Mucosa of gallbladder (tissue), 1 donor: ENCODE measurements around the gene PRKACB. TPM values are rescaled to one million over a fixed set of nuclear protein-coding genes. Genes with fewer than 3 reads are reported as not detected.
"Not testable (repeated sequence)": the region's sequence is repeated elsewhere in the genome, so short reads cannot be mapped to it uniquely, and the experiment has no call there.

Experiments used
- DNase-seq: peaks from one replicate; pipeline ENCODE4 v3.0.0-alpha.2; 2020; ENCODE audit warnings: low spot score
- total RNA-seq: library from RNA; stranded (reverse); gene quantifications from one replicate; pipeline ENCODE4 v1.2.1, GENCODE V29; 2021
- donor health status: DM: no; HTN: no; CAD: no.

The PRKACB gene
- total RNA-seq, 1 donor from 2014 or later: 70.5 TPM

GRCh38 chr1:84269306-84269705 lies 125.2 kb downstream of the PRKACB start:
- DNase-seq: peak; percentile 44

GRCh38 chr1:84271441-84272151 lies 127.5 kb downstream of the PRKACB start:
- no peak for DNase-seq

- peak; percentile 80 for DNase-seq
Observed at GRCh38 chr1:84272401-84272800, 128.3 kb downstream of the PRKACB start.

GRCh38 chr1:84277343-84278059 lies 133.4 kb downstream of the PRKACB start:
- no peak for DNase-seq

GRCh38 chr1:84278905-84279304 lies 134.8 kb downstream of the PRKACB start:
- peak; percentile 42 for DNase-seq

- DNase-seq: no peak
Observed at GRCh38 chr1:84280912-84281311, 136.8 kb downstream of the PRKACB start.

- no peak for DNase-seq
Observed at GRCh38 chr1:84282780-84283333, 138.8 kb downstream of the PRKACB start.

- no peak for DNase-seq
Observed at GRCh38 chr1:84283381-84283780, 139.3 kb downstream of the PRKACB start.

- DNase-seq: no peak
Observed at GRCh38 chr1:84286071-84286470, 142.0 kb downstream of the PRKACB start.

GRCh38 chr1:84287389-84287788 lies 143.3 kb downstream of the PRKACB start:
- DNase-seq: not testable (repeated sequence)

Other genes starting within 250 kb of the PRKACB start
- 58.0 TPM for gene TTLL7, start 145.1 kb upstream of the PRKACB start, total RNA-seq
- 4.1 TPM for gene SAMD13, start 157.4 kb downstream of the PRKACB start, total RNA-seq